Ishikawa (cell line): Measurements from ENCODE around the gene SLC10A7.

Experiments
- CEBPB ChIP-seq: IDR thresholded peaks from 2 replicates; pipeline ENCODE4 v1.6.1; 2012
- CREB1 ChIP-seq: IDR thresholded peaks from 2 replicates; pipeline ENCODE4 v1.6.1; 2012; ENCODE audit warnings: low read depth
- EP300 ChIP-seq: IDR thresholded peaks from 2 replicates; pipeline ENCODE4 v1.6.1; 2012; ENCODE audit warnings: borderline replicate concordance
- FOXM1 ChIP-seq: IDR thresholded peaks from 2 replicates; pipeline ENCODE4 v1.6.1; 2012; ENCODE audit warnings: low read depth, borderline replicate concordance
- RAD21 ChIP-seq: IDR thresholded peaks from 2 replicates; pipeline ENCODE4 v1.6.1; 2012; ENCODE audit warnings: low read depth
- TAF1 ChIP-seq: IDR thresholded peaks from 2 replicates; pipeline ENCODE4 v1.6.1; 2012; ENCODE audit warnings: low read depth, mild to moderate bottlenecking
- TEAD4 ChIP-seq: IDR thresholded peaks from 2 replicates; pipeline ENCODE4 v1.6.1; 2012
- YY1 ChIP-seq: IDR thresholded peaks from 2 replicates; pipeline ENCODE4 v1.6.1; 2012; ENCODE audit warnings: low read depth
- TF ChIP-seq, protein P1 (sequence below): IDR thresholded peaks from 2 replicates; pipeline ENCODE4 v1.6.1; 2012

- TF ChIP-seq EP300 (no peak), RAD21 (no peak), CREB1 (no peak), YY1 (no peak), CEBPB (no peak), FOXM1 (no peak), TAF1 (no peak), TEAD4 (no peak)
- TF ChIP-seq, protein P1, sequence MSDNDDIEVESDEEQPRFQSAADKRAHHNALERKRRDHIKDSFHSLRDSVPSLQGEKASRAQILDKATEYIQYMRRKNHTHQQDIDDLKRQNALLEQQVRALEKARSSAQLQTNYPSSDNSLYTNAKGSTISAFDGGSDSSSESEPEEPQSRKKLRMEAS = no peak
These were observed 285.5 kb downstream of the SLC10A7 start for GRCh38 chr4:146236216-146236615.
